HCT116 (cell line): Measurements from ENCODE around the gene TMEM98. TPM values are rescaled to one million over a fixed set of nuclear protein-coding genes. Genes with fewer than 3 reads are reported as not detected.

Experiments used
- ATAC-seq: fragments of 200-7000 bp; cut with Tn5 transposase; 2 replicates; pipeline ENCODE4 v1.9.1; 2020; ENCODE audit warnings: mild to moderate bottlenecking, moderate library complexity
- BruUV-seq: library from RNA; stranded (reverse); fragments of 400-500 nt; replicated peaks from 2 replicates; lab custom pipeline; 2021; lab: Mats Ljungman, UMichigan
- CTCF ChIA-PET: fragments of 300-600 bp; sonication (Branson Sonifier 250); formaldehyde crosslinking; loops from one replicate; lab custom pipeline; 2021; ENCODE audit warnings: antibody characterized with exemption; lab: Charles Lee
- POLR2A ChIA-PET: fragments of 300-600, 350-600 bp; sonication (Branson Sonifier 250); formaldehyde crosslinking; loops from one replicate; lab custom pipeline; 2021; ENCODE audit warnings: antibody characterized with exemption; lab: Charles Lee
- RAD21 ChIA-PET, 2 experiments: fragments of 300-600 bp; sonication (Branson Sonifier 250); formaldehyde crosslinking; loops; one replicate each; lab custom pipeline; 2023; ENCODE audit warnings: low total read pairs in 2 of 2; ENCODE audit not compliant: uncharacterized antibody in 2 of 2, unreplicated experiment in 2 of 2, low non-redundant PET in 1 of 2; lab: Charles Lee
- DNase-seq: peaks from one replicate; pipeline ENCODE4 v3.0.0-alpha.2; 2010; ENCODE audit warnings: low read depth, low spot score
- H2AFZ ChIP-seq: fragments of 200-600 bp; shearing (Covaris generic), sonication (generic); 2 replicates; pipeline ENCODE4 v1.6.1; 2017; ENCODE audit warnings: low read depth, mixed run types, mixed read lengths, antibody characterized with exemption, low read length; ENCODE audit not compliant: poor library complexity, severe bottlenecking
- H3K27ac ChIP-seq: 2 replicates; pipeline ENCODE4 v1.5.1; 2012; ENCODE audit warnings: low read depth, low read length
- H3K27me3 ChIP-seq: fragments of 200-600 bp; sonication (generic); 2 replicates; pipeline ENCODE4 v1.6.1; 2016; ENCODE audit warnings: mixed run types, low read length, mixed read lengths; ENCODE audit not compliant: insufficient read depth
- H3K36me3 ChIP-seq, 2 experiments: fragments of 200-500 bp in 1 of 2; fragments of 200-600 bp in 1 of 2; sonication (Bioruptor generic) in 1 of 2; sonication (generic) in 1 of 2; 2 replicates each; pipeline versions ENCODE4 v1.5.1 to v1.6.1; 2014 to 2016; ENCODE audit warnings: low read length in 2 of 2, inconsistent platforms in 1 of 2, mixed read lengths in 1 of 2, mixed run types in 1 of 2; ENCODE audit not compliant: insufficient read depth in 2 of 2, control insufficient read depth in 1 of 2
- H3K4me1 ChIP-seq, 2 experiments: fragments of 200-600 bp in 1 of 2; sonication (generic) in 1 of 2; 2 replicates each; pipeline versions ENCODE4 v1.5.1 to v1.6.1; 2012 to 2017; ENCODE audit warnings: low read length in 2 of 2, inconsistent platforms in 1 of 2, mild to moderate bottlenecking in 1 of 2, mixed read lengths in 1 of 2, mixed run types in 1 of 2, moderate library complexity in 1 of 2; ENCODE audit not compliant: insufficient read depth in 2 of 2, control insufficient read depth in 1 of 2
- H3K4me2 ChIP-seq: fragments of 200-600 bp; sonication (generic); 2 replicates; pipeline ENCODE4 v1.6.1; 2017; ENCODE audit warnings: mixed run types, low read length, mixed read lengths
- H3K4me3 ChIP-seq, 2 experiments: fragments of 200-600 bp in 1 of 2; sonication (generic) in 1 of 2; replicated peaks in 1 of 2; 2 replicates each; pipeline ENCODE4 v1.5.1; 2011 to 2016; ENCODE audit warnings: low read length in 2 of 2, control low read depth in 1 of 2, low read depth in 1 of 2, mild to moderate bottlenecking in 1 of 2, mixed read lengths in 1 of 2, mixed run types in 1 of 2
- H3K79me2 ChIP-seq: fragments of 200-600 bp; sonication (generic); 2 replicates; pipeline ENCODE4 v1.6.1; 2017; ENCODE audit warnings: mild to moderate bottlenecking, mixed run types, low read length, moderate library complexity, mixed read lengths; ENCODE audit not compliant: insufficient read depth
- H3K9ac ChIP-seq: fragments of 200-600 bp; sonication (generic); 2 replicates; pipeline ENCODE4 v1.6.1; 2016; ENCODE audit warnings: low read length, mixed read lengths
- H3K9me2 ChIP-seq: fragments of 200-600 bp; sonication (generic), shearing (Covaris generic); 2 replicates; pipeline ENCODE4 v1.6.1; 2017; ENCODE audit warnings: mixed run types, mild to moderate bottlenecking, moderate library complexity; ENCODE audit not compliant: insufficient read depth
- H3K9me3 ChIP-seq, 2 experiments: fragments of 200-500 bp in 1 of 2; fragments of 200-600 bp in 1 of 2; sonication (Bioruptor generic) in 1 of 2; sonication (generic) in 1 of 2; 2 replicates each; pipeline ENCODE4 v1.6.1; 2014 to 2017; ENCODE audit warnings: low read length in 2 of 2, mixed read lengths in 2 of 2, inconsistent platforms in 1 of 2, low read depth in 1 of 2, mild to moderate bottlenecking in 1 of 2, mixed run types in 1 of 2, moderate library complexity in 1 of 2; ENCODE audit not compliant: control insufficient read depth in 1 of 2, insufficient read depth in 1 of 2
- H4K20me1 ChIP-seq: fragments of 200-600 bp; sonication (generic), shearing (Covaris generic); 2 replicates; pipeline ENCODE4 v1.6.1; 2017; ENCODE audit warnings: mixed run types, mild to moderate bottlenecking, moderate library complexity; ENCODE audit not compliant: insufficient read depth
- CBX3 ChIP-seq: IDR thresholded peaks from 2 replicates; pipeline ENCODE4 v1.6.1; 2012; ENCODE audit warnings: low read depth
- CEBPB ChIP-seq: IDR thresholded peaks from 2 replicates; pipeline ENCODE4 v1.6.1; 2012; ENCODE audit warnings: low read depth
- CTCF ChIP-seq, 3 experiments: fragments of 200-600 bp in 1 of 3; sonication (generic) in 1 of 3; IDR thresholded peaks in 2 of 3; conservative IDR thresholded peaks in 1 of 3; 2 replicates each; pipeline ENCODE4 v1.5.1; 2012 to 2017; ENCODE audit warnings: low read depth in 2 of 3, low read length in 2 of 3, antibody characterized with exemption in 1 of 3, borderline replicate concordance in 1 of 3, control low read depth in 1 of 3, mild to moderate bottlenecking in 1 of 3, mixed read lengths in 1 of 3, mixed run types in 1 of 3, moderate library complexity in 1 of 3; ENCODE audit not compliant: insufficient read depth in 1 of 3
- EZH2 ChIP-seq: fragments of 200-600 bp; sonication (generic); IDR thresholded peaks from 2 replicates; pipeline ENCODE4 v1.6.1; 2017; ENCODE audit warnings: antibody characterized with exemption, mixed run types
- FOSL1 ChIP-seq: IDR thresholded peaks from 2 replicates; pipeline ENCODE4 v1.6.1; 2012; ENCODE audit warnings: low read depth
- JUND ChIP-seq: IDR thresholded peaks from 2 replicates; pipeline ENCODE4 v1.6.1; 2012
- MAX ChIP-seq: IDR thresholded peaks from 2 replicates; pipeline ENCODE4 v1.6.1; 2012
- POLR2A ChIP-seq: IDR thresholded peaks from 2 replicates; pipeline ENCODE4 v1.7.0; 2011; ENCODE audit warnings: borderline replicate concordance; ENCODE audit not compliant: insufficient read depth, insufficient read length; ENCODE audit errors: extremely low read depth
- POLR2AphosphoS5 ChIP-seq: IDR thresholded peaks from 2 replicates; pipeline ENCODE4 v1.6.1; 2011; ENCODE audit warnings: mild to moderate bottlenecking, low read depth, low read length, moderate library complexity
- RAD21 ChIP-seq: IDR thresholded peaks from 2 replicates; pipeline ENCODE4 v1.6.1; 2012; ENCODE audit warnings: low read depth, mild to moderate bottlenecking
- REST ChIP-seq: IDR thresholded peaks from 2 replicates; pipeline ENCODE4 v1.6.1; 2012; ENCODE audit warnings: low read depth
- SP1 ChIP-seq: IDR thresholded peaks from 2 replicates; pipeline ENCODE4 v1.6.1; 2012; ENCODE audit warnings: low read depth
- SRF ChIP-seq: IDR thresholded peaks from 2 replicates; pipeline ENCODE4 v1.6.1; 2012; ENCODE audit warnings: low read depth
- TCF7L2 ChIP-seq: IDR thresholded peaks from 2 replicates; pipeline ENCODE4 v1.7.0; 2011; ENCODE audit warnings: borderline replicate concordance, inconsistent platforms; ENCODE audit not compliant: insufficient read depth, insufficient read length; ENCODE audit errors: extremely low read depth
- YY1 ChIP-seq: IDR thresholded peaks from 2 replicates; pipeline ENCODE4 v1.6.1; 2011; ENCODE audit warnings: low read length, low read depth, moderate library complexity, mild to moderate bottlenecking; ENCODE audit not compliant: insufficient replicate concordance; ENCODE audit errors: extremely low read depth
- ZBTB33 ChIP-seq: IDR thresholded peaks from 2 replicates; pipeline ENCODE4 v1.6.1; 2011; ENCODE audit warnings: mild to moderate bottlenecking, low read length, moderate library complexity; ENCODE audit not compliant: insufficient replicate concordance; ENCODE audit errors: extremely low read depth
- ZFX ChIP-seq: fragments of 450-650 bp; IDR thresholded peaks from 2 replicates; pipeline ENCODE4 v1.6.1; 2017
- ZNF274 ChIP-seq: fragments of 200-500 bp; sonication (Bioruptor generic); IDR thresholded peaks from 2 replicates; pipeline ENCODE4 v1.6.1; 2014; ENCODE audit warnings: mild to moderate bottlenecking, low read depth, low read length, inconsistent platforms
- intact Hi-C: fragments of 100-400 bp; cut with micrococcal nuclease; formaldehyde crosslinking; loops from 2 replicates; pipeline ENCODE4 v1.10.0; 2022
- total RNA-seq: library from RNA; stranded (reverse); gene quantifications from one replicate; pipeline ENCODE4 v1.2.1, GENCODE V29; 2021; ENCODE audit not compliant: unreplicated experiment

Gene TMEM98
- total RNA-seq, 1 experiment from 2014 or later, result 29.3 TPM

GRCh38 chr17:32914181-32914580 is 13.8 kb upstream of the TMEM98 start (continued):
- TF ChIP-seq ZBTB33 (no peak), FOSL1 (no peak), SP1 (no peak), ZFX (no peak), JUND (no peak), YY1 (no peak), POLR2A (no peak), MAX (no peak), EZH2 (no peak), SRF (no peak)

- Histone ChIP-seq H4K20me1 (no peaks in the 10 kb centered on the region), H3K9ac (no peak overlapping the region), H3K9me2 (no peaks in the 10 kb centered on the region), H3K4me3 (no peak overlapping the region), H3K36me3 (no peaks in the 10 kb centered on the region), H3K4me2 (no peak overlapping the region), H3K9me3 (no peaks in the 10 kb centered on the region)
- no peak for DNase-seq
- TF ChIP-seq JUND, result no peak
- no peak for TF ChIP-seq ZFX
- TF ChIP-seq POLR2AphosphoS5, result no peak
- no peak for TF ChIP-seq ZNF274
- no peak for TF ChIP-seq RAD21
- TF ChIP-seq REST, result no peak
- TF ChIP-seq CEBPB, result no peak
- TF ChIP-seq CTCF (IDR thresholded peaks at IDR 0.05 in 2 of 3, conservative IDR thresholded peaks at IDR 0.05 in 1 of 3; ENCODE audit: borderline replicate concordance in 1 of 3, insufficient read depth in 1 of 3, low read depth in 2 of 3, low read length in 2 of 3), result no peak
- no peak for TF ChIP-seq FOSL1
- TF ChIP-seq SP1, result no peak
- no peak for TF ChIP-seq MAX
- TF ChIP-seq TCF7L2, result no peak
- TF ChIP-seq SRF, result no peak
- no peak for TF ChIP-seq CBX3
- TF ChIP-seq, all 23 proteins: peak for 0
- ChIA-PET CTCF (interaction anchor here (1.3 to 1.9 kb wide), 2 partner anchors 38 to 132 kb away, joined by 3 to 5 read pairs; partner anchors contain the start of gene MYO1D), POLR2A (no interaction called here), RAD21 (no interaction called here)
- H2AFZ ChIP-seq, result no peak overlapping the region
- no peak overlapping the region for H3K27ac ChIP-seq
- no peaks in the 10 kb centered on the region for H3K79me2 ChIP-seq
- no TSS peak for BruUV-seq
- ATAC-seq, result no peak
- intact Hi-C loops, result no loop called here
- H3K4me1 ChIP-seq, result no peaks in the 10 kb centered on the region; a peak in 1 of 4 replicates
- no peaks in the 10 kb centered on the region for H3K27me3 ChIP-seq
Observed at GRCh38 chr17:32915245-32915644, 12.7 kb upstream of the TMEM98 start.
